GM19193 (cell line): Measurements from ENCODE around the gene FFAR1.

Experiments
- POLR2A ChIP-seq: IDR thresholded peaks from 4 replicates; pipeline ENCODE4 v1.6.1; 2011; ENCODE audit not compliant: insufficient read depth, insufficient read length; ENCODE audit errors: extremely low read depth

Gene FFAR1

GRCh38 chr19:35310331-35310730 is 37.4 kb upstream of the FFAR1 start:
- TF ChIP-seq POLR2A: no peak

DNA sequence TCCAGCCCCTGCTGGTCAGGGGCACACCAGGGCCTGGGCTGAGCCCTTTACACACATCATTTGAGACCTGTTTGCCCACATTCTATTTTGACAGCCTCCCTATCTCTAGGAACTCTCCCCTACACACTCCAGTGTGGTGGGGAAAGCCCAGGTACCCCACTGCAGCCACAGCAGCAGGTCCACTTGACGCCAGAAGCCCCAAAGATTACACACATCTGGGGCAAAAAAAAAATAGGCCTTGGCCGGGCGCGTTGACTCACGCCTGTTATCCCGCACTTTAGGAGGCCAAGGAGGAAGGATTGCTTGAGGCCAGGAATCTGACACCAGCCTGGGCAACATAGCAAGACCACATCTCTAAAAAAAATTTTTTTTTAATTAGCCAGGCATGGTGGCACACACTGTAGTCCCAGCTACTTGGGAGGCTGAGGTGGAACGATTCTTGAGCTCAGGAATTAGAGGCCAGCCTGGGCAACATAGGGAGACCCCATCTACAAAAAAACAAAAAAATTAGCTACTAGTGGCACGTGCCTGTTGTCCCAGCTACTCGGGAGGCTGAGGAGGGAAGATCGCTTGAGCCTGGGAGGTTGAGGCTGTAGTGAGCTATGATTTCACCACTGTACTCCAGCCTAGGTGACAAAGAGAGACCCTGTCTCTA is 36.8 kb upstream of the FFAR1 start:
- no peak for TF ChIP-seq POLR2A

DNA sequence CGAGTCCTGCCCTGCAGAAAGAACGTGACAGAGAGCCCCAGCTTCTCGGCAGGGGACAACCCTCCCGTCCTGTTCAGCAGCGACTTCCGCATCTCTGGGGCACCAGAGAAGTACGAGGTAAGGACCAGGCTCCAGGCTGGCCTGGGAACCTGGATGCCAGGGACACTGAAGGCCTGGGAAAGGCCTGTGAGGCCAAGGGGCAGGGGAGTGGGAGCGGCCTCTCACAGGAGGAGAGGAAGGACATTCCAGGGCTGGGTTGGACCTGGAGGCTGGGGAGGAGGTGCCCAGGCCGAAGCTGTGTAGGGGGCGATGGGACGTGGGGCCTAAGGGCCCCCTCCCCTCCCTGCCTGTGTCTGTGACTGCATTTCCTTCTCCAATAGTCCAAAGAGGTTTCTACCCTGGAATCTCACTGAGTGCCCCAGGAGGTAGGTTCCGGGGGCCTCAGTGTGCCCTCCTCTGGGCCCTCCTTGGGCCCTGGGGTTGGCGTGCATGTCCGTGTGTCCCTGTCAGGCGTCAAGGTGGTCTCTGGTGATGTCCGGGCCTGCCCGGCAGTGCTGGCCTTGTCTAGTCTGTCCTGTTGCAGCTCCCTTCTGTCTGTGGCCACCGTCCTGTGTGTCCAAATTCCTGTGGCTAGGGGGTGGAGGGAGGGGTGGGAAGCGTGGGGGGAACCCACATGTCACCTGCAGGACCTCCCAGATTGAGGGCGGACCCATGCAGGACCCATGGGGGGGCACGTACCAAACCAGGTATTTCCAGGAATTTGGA is 35.6 kb upstream of the FFAR1 start:
- TF ChIP-seq POLR2A: no peak

DNA sequence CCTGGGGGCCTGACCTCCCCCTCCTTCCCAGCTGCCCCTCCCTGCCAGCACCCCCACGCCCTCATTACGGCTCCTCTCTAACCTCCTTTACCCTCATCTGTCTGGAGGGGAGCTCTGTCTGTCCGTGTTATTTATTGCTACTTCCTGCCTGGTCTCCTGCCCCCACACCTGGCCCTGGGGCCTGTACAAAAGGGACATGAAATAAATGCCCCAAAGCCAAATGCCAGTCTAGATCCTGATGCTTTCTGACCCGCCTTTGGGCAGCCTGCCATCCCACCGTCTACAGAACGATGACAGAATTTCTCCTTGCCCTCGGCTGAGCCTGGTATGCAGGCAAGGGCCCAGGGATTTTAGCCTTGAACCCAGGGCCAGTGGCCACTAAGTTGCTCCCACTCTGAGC is 34.1 kb upstream of the FFAR1 start:
- no peak for TF ChIP-seq POLR2A

DNA sequence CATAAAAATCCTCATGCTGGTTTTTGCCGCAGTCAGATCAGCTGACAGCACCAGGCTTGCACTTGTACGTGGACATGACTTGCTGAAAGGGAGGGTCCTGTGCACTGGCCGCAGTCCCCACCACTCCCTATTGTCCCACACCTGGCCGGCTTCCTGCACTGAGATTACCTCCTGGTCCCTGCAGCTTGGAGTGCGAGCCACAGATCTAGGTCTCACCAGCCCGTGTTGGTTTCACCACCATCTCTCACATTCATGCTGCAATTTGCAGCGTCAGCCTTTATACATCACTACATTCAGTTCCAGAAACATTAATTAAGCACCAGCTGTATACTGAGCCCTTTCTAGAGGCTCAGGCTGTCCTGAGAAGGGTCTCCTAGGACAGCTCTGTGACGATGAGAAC is 33.7 kb upstream of the FFAR1 start:
- TF ChIP-seq POLR2A: no peak

GRCh38 chr19:35314858-35315470 is 32.7 kb upstream of the FFAR1 start:
- no peak for TF ChIP-seq POLR2A

DNA sequence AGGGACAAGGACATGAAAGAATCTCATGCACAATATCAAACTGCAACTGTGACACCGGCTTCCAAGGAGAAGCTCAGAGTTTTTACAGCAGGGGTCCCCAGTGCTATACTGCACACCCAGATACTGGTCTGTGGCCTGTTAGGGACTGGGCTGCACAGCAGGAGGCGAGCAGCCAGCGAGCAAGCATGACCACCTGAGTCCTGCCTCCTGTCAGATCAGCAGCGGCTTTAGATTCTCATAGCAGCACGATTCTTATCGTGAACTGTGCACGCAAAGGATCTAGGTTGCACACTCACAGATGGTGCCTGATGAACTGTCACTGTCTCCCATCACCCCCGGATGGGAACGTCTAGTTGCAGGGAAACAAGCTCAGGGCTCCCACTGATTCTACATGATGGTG is 31.8 kb upstream of the FFAR1 start:
- no peak for TF ChIP-seq POLR2A

- TF ChIP-seq POLR2A: no peak
Observed at GRCh38 chr19:35316560-35316959, 31.1 kb upstream of the FFAR1 start.

DNA sequence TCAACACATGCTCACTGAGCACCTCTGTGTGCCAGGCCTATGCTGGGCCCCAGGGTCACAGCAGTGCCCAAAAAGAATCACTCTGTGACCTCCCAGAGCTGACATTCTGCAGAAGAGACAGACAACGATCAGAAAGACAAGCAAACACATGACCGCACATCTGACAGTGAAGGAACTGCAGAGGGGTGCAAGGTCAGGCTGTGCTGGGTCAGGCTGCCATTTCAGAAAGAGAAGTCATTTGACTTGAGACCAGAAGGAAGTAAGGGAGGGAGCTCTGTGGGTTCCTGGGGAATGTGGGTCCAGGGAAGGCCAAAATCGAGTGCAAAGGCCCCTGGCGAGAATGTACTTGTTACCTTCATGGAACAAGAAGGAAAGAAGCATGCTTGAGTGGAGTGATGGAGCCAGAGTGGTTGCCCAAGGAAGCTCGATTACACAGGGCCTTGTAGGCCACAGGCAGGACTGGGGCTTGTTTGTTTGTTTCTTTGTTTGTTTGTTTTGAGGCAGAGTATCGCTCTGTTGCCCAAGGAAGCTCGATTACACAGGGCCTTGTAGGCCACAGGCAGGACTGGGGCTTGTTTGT is 30.1 kb upstream of the FFAR1 start:
- TF ChIP-seq POLR2A: no peak

- TF ChIP-seq POLR2A: no peak
Observed at GRCh38 chr19:35318679-35319448, 28.8 kb upstream of the FFAR1 start.

GRCh38 chr19:35320065-35320713 is 27.5 kb upstream of the FFAR1 start:
- TF ChIP-seq POLR2A: no peak

DNA sequence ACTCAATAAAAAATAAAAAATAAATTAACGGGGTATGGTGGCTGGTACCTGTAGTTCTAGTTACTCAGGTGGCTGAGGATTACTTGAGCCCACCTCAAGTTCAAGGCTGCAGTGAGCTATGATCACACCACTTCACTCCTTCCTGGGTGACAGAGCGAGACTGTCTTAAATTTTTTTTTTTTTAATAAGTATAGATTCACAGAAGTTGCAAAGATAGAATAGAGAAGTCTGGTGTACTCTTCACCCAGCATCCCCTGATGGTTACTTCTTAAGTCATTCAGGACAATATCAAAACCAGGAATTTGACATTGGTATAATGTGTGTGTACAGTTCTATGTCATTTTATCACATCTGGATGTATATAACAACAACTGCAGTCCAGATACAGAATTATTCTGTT is 26.4 kb upstream of the FFAR1 start:
- no peak for TF ChIP-seq POLR2A

DNA sequence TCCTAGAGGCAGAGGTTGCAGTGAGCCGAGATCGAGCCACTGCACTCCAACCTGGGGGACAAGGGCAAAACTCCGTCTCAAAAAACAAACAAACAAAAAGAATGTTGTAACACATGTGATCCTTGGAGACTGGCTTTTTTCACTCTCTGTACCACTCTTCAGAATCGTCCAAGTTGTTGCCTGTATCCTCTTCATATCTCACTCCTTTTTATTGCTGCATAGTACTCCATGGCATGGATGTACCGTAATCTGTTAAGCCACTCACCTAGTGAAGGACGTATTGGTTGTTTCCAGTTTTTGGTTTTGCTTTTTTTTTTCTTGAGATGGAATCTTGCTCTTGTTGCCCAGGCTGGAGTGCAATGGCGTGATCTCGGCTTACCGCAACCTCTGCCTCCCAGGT is 25.7 kb upstream of the FFAR1 start:
- no peak for TF ChIP-seq POLR2A

DNA sequence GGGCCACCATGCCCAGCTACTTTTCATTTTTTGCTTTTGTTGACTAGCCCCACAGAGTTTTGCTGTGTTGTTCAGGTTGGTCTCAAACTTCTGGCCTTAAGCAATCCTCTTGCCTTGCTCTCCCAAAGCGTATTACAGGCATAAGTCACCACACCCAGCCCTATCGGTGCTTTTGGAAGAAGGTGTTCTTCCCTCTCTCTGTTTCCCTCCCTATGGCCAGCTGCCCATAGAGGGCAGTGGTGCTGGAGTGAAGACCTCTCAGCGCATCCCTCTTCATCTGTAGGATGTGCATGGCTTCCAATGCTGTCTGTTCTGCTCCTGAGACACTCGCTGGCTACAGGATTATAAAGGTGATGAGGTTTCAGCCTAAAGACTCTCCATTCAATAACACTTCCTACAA is 20.1 kb upstream of the FFAR1 start:
- no peak for TF ChIP-seq POLR2A
